Neuronal stem cell (in vitro differentiated cells): ENCODE results near the gene NGDN.

Source experiments
- DNase-seq: peaks from one replicate; pipeline ENCODE4 v3.0.0-alpha.2; 2013; ENCODE audit warnings: low spot score
- H2AFZ ChIP-seq: one replicate; pipeline ENCODE4 v1.6.1; 2013; ENCODE audit warnings: mild to moderate bottlenecking, low read length, inconsistent platforms
- H2AK5ac ChIP-seq: 2 replicates; pipeline ENCODE4 v1.6.1; 2013; ENCODE audit warnings: low read depth, mild to moderate bottlenecking, inconsistent platforms, low read length, moderate library complexity, mixed read lengths
- H2BK120ac ChIP-seq: 2 replicates; pipeline ENCODE4 v1.6.1; 2013; ENCODE audit warnings: low read depth, mild to moderate bottlenecking, inconsistent platforms, low read length, moderate library complexity, mixed read lengths
- H2BK12ac ChIP-seq: one replicate; pipeline ENCODE4 v1.6.1; 2013; ENCODE audit warnings: low read length, inconsistent platforms
- H2BK15ac ChIP-seq: 2 replicates; pipeline ENCODE4 v1.6.1; 2013; ENCODE audit warnings: mild to moderate bottlenecking, low read length, inconsistent platforms, mixed read lengths
- H2BK5ac ChIP-seq: one replicate; pipeline ENCODE4 v1.6.1; 2013; ENCODE audit warnings: inconsistent platforms, mild to moderate bottlenecking, low read length, moderate library complexity
- H3K14ac ChIP-seq: one replicate; pipeline ENCODE4 v1.6.1; 2013; ENCODE audit warnings: low read length, inconsistent platforms
- H3K18ac ChIP-seq: 2 replicates; pipeline ENCODE4 v1.6.1; 2013; ENCODE audit warnings: low read length, inconsistent platforms
- H3K23ac ChIP-seq: 2 replicates; pipeline ENCODE4 v1.6.1; 2013; ENCODE audit warnings: low read depth, mild to moderate bottlenecking, mixed read lengths, low read length, inconsistent platforms; ENCODE audit not compliant: poor library complexity
- H3K27ac ChIP-seq: replicated peaks from 3 replicates; pipeline ENCODE4 v1.5.1; 2013; ENCODE audit warnings: low read length, inconsistent platforms
- H3K27me3 ChIP-seq, 3 experiments: 2 replicates each; pipeline ENCODE4 v1.6.1; 2013; ENCODE audit warnings: low read length in 3 of 3, mild to moderate bottlenecking in 2 of 3, inconsistent platforms in 1 of 3, low read depth in 1 of 3, mixed read lengths in 1 of 3, moderate library complexity in 1 of 3; ENCODE audit not compliant: control insufficient read depth in 3 of 3, insufficient read depth in 3 of 3
- H3K36me3 ChIP-seq, 2 donors: replicated peaks in 1 of 2; 2 replicates each; pipeline ENCODE4 v1.6.1; 2013; ENCODE audit warnings: low read length in 2 of 2; ENCODE audit not compliant: control insufficient read depth in 2 of 2, insufficient read depth in 2 of 2
- H3K4ac ChIP-seq: 2 replicates; pipeline ENCODE4 v1.6.1; 2013; ENCODE audit warnings: inconsistent platforms, mild to moderate bottlenecking, low read length, moderate library complexity
- H3K4me1 ChIP-seq, 2 donors: 1 replicate in 1 of 2; 2 replicates in 1 of 2; pipeline ENCODE4 v1.6.1; 2013; ENCODE audit warnings: low read length in 2 of 2, low read depth in 1 of 2; ENCODE audit not compliant: control insufficient read depth in 2 of 2, insufficient read depth in 1 of 2
- H3K4me2 ChIP-seq: one replicate; pipeline ENCODE4 v1.6.1; 2013; ENCODE audit warnings: mild to moderate bottlenecking, low read length, inconsistent platforms; ENCODE audit not compliant: insufficient read depth, poor library complexity, severe bottlenecking
- H3K4me3 ChIP-seq, 2 donors: 2 replicates each; pipeline ENCODE4 v1.5.1; 2013; ENCODE audit warnings: low read length in 2 of 2, mild to moderate bottlenecking in 2 of 2, inconsistent platforms in 1 of 2, moderate library complexity in 1 of 2
- H3K79me1 ChIP-seq: one replicate; pipeline ENCODE4 v1.6.1; 2013; ENCODE audit warnings: low read depth, mild to moderate bottlenecking, inconsistent platforms, low read length, moderate library complexity
- H3K9ac ChIP-seq: one replicate; pipeline ENCODE4 v1.6.1; 2013; ENCODE audit warnings: mild to moderate bottlenecking, low read depth, low read length, inconsistent platforms; ENCODE audit not compliant: poor library complexity
- H3K9me3 ChIP-seq, 2 donors: replicated peaks in 1 of 2; 2 replicates each; pipeline versions ENCODE3 to v1.6.1; 2013; ENCODE audit warnings: low read length in 2 of 2, mild to moderate bottlenecking in 2 of 2, inconsistent platforms in 1 of 2, low read depth in 1 of 2, mixed read lengths in 1 of 2, moderate library complexity in 1 of 2; ENCODE audit not compliant: control insufficient read depth in 2 of 2, insufficient read depth in 1 of 2
- H4K8ac ChIP-seq: one replicate; pipeline ENCODE4 v1.6.1; 2013; ENCODE audit warnings: low read depth, mild to moderate bottlenecking, inconsistent platforms, low read length, moderate library complexity
- H4K91ac ChIP-seq: one replicate; pipeline ENCODE4 v1.6.1; 2013; ENCODE audit warnings: low read length, low read depth, mild to moderate bottlenecking, inconsistent platforms; ENCODE audit not compliant: poor library complexity
- WGBS, 2 donors: extraction: QIAGEN DNeasy Blood & Tissue Kit; methylation state at CpG; one replicate each; pipeline ENCODE4 v1.1.7; 2013; ENCODE audit warnings: missing lambda C conversion rate in 2 of 2, mixed read lengths in 1 of 2; ENCODE audit not compliant: insufficient read length in 2 of 2, insufficient replicate concordance in 1 of 2; ENCODE audit errors: extremely low coverage in 2 of 2; 5-methylcytosine and 5-hydroxymethylcytosine counted together

NGDN gene

DNA sequence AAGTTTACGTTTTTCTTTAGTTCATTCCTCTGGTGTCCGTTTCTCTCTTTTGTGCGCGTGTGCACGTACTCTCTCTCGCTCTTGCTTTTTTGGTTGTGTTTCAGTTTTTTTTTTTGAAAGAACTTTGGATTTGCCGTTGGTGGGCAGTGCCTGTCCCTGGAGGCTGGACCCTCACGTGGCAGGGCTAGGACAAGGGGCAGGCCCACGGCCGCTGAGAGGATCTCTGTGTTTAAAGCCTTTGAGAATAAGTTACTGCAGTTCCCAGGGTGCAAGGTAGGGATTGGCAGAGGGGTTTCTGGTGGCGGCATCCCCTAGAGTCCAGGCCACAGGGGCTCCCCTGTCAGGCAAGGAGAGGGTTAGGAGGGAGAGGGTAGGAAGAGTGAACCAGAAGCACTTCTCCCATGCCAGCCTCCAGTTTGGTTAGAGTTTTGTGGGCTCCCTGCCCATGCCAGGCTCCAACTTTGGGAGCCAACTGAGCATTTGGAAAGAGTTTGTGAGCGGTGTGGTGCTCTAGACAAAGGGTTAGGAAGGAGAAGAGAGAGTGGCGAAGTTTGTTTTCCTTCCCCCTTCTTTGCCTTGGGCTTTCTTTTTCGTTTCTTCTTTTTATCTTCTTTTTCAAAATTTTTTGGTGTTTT is 51.5 kb downstream of the NGDN start:
- H2AK5ac ChIP-seq, result no peak overlapping the region
- H3K4me3 ChIP-seq, result no peak overlapping the region
- DNase-seq, result no peak
- H3K27ac ChIP-seq, result no peak overlapping the region
- no peak overlapping the region for H3K4me2 ChIP-seq
- no peak overlapping the region for H3K4ac ChIP-seq
- H4K91ac ChIP-seq, result no peak overlapping the region
- no peak overlapping the region for H3K14ac ChIP-seq
- no peak overlapping the region for H2BK120ac ChIP-seq
- H3K27me3 ChIP-seq, result no peaks in the 10 kb centered on the region
- H3K9me3 ChIP-seq, result no peaks in the 10 kb centered on the region
- H2BK12ac ChIP-seq, result no peak overlapping the region
- H3K18ac ChIP-seq, result no peak overlapping the region
- H3K36me3 ChIP-seq, result peaks cover 5 to 11% of the 10 kb centered on the region in 2 donors
- H3K4me1 ChIP-seq, result peaks cover 0 to 6% of the 10 kb centered on the region in 2 donors
- no peak overlapping the region for H2BK5ac ChIP-seq
- H3K79me1 ChIP-seq, result no peaks in the 10 kb centered on the region
- no peak overlapping the region for H2BK15ac ChIP-seq
- H4K8ac ChIP-seq, result no peak overlapping the region
- WGBS, 2 donors, result no CpG with 5 or more reads among the region's 14 CpGs
- no peak overlapping the region for H2AFZ ChIP-seq
- H3K23ac ChIP-seq, result no peak overlapping the region
- H3K9ac ChIP-seq, result no peak overlapping the region

GRCh38 chr14:23521785-23522640 is 52.5 kb downstream of the NGDN start:
- Histone ChIP-seq H2BK12ac (no peak overlapping the region), H3K23ac (no peak overlapping the region), H3K14ac (no peak overlapping the region), H2AK5ac (no peak overlapping the region), H3K18ac (no peak overlapping the region), H4K8ac (no peak overlapping the region), H2BK120ac (no peak overlapping the region), H4K91ac (no peak overlapping the region), H3K4me3 (no peak overlapping the region), H3K4me1 (peaks cover 0 to 6% of the 10 kb centered on the region in 2 donors), H3K9me3 (no peaks in the 10 kb centered on the region), H3K27ac (no peak overlapping the region), H3K27me3 (no peaks in the 10 kb centered on the region), H3K4ac (no peak overlapping the region), H3K79me1 (no peaks in the 10 kb centered on the region), H2BK15ac (no peak overlapping the region), H3K9ac (no peak overlapping the region), H2AFZ (no peak overlapping the region), H3K4me2 (no peak overlapping the region), H3K36me3 (peaks cover 15 to 16% of the 10 kb centered on the region in 2 donors), H2BK5ac (no peak overlapping the region)
- DNase-seq, result no peak
- WGBS, 2 donors, result no CpG with 5 or more reads among the region's 20 CpGs

GRCh38 chr14:23522643-23523198 is 53.2 kb downstream of the NGDN start:
- no CpG with 5 or more reads among the region's 9 CpGs for WGBS, 2 donors
- Histone ChIP-seq H3K27me3 (no peaks in the 10 kb centered on the region), H4K8ac (no peak overlapping the region), H2BK15ac (no peak overlapping the region), H2BK120ac (no peak overlapping the region), H3K27ac (no peak overlapping the region), H2AFZ (no peak overlapping the region), H2BK5ac (no peak overlapping the region), H3K4ac (no peak overlapping the region), H3K18ac (no peak overlapping the region), H3K79me1 (no peaks in the 10 kb centered on the region), H2BK12ac (no peak overlapping the region), H3K4me1 (peaks cover 0 to 6% of the 10 kb centered on the region in 2 donors), H2AK5ac (no peak overlapping the region), H4K91ac (no peak overlapping the region), H3K9me3 (no peaks in the 10 kb centered on the region), H3K14ac (no peak overlapping the region), H3K4me2 (no peak overlapping the region), H3K36me3 (peaks cover 15 to 19% of the 10 kb centered on the region in 2 donors), H3K9ac (no peak overlapping the region), H3K23ac (no peak overlapping the region), H3K4me3 (no peak overlapping the region)
- no peak for DNase-seq
